ENCODE results near the gene GPR153.

GPR153 gene

DNA sequence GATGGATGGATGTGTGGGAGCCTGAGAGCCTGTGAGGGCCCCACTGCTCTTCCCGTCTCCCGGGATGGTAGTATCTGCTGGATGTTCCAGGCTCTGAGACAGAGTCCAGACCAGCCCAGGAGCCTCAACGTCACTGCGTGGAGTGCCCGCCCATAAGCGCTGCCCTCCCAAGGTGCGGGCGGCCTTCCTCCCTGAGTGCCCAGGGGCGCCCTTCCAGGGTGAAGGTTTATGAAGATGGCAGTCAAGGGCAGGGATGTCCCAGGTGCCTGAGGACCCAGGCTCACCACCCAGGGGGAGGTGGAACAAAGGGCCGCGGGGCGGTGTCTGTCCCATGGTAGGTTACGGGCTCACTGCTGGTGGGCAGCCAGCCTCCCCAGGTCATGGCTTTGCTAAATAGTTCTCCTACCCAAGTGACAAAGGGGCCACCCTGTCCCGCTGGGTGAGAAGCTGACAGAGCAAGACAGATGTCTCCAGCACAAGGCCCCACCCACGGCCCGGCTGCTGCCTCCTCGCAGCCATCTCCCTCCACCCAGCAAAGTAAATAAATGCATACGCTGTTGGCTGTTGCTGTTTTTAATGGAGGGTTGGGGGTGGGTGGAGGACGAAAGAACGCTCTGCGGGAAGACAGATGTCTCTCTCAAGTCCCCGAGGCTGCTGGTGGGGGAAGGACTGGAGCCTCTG is 9.0 kb upstream of the GPR153 start:
- no peak for DNase-seq (ENCODE audit: low spot score)

DNA sequence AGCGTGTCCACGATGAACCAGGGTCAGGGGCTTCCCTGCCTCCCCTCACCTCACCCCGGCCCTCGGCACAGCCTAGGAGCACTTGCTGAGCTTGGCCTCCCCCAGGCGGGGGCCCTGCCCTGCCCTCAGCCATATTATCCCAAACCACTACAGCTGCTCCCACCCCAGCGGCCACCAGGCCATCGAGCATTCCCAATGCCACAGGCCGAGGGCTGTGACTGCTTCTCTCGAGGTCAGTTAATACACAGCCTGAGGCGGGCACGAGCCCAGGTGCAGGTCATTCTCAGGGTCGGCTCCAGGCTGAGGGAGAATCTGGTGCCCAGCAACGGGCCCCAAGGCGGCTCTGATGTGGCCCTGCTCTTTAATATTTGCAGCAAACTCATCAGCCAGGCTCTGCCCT is 8.4 kb upstream of the GPR153 start:
- DNase-seq (ENCODE audit: low spot score): no peak

DNA sequence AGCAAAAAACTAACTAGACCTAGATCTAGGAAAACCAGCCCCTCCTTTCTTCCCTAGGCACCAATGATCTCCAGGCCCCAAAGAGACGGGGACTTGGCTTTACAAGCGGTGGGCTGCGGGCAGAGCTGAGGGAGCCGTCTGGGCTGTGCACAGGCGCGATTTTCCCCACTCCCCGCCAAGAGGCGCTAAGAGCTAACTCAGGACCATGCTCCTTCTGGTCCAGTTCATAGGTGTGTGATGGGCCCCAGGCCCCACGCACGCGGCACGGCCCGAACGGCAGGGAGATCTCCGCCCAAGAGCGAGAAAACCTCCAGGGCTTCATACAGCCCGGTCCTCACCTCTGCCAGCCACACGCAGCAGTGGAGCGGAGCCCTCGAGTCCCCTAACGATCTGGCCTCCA is 7.5 kb upstream of the GPR153 start:
- DNase-seq (ENCODE audit: low spot score): no peak

DNA sequence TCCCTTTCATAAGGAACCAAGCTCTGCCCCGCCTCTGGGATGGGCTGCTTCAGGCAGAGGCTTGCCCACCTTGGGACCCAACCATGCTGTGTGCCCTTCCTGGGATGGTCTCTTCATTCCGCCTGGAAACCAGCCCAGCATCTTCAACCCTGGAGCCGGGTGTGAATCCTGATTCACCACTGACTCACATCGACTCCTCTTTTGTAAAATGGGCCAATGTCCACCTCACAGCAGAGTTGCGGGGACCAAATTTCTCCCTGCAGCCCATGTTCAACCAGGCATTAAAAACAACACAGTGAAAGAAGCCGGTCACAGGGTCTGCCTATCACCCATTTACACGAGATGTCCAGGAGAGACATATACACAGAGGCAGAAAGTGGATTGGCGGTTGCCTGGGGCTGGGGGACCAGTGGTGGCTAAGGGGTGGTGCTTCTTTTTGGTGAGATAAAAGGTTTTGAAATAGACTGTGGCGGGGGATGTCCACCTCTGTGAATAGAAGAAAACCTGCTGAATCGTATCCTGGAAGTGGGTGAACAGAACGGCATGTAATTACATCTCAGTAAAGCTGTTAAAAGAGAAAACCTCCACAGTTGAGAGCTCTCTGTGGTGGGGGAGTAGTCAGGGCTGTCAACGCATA is 6.9 kb upstream of the GPR153 start:
- DNase-seq (ENCODE audit: low spot score): no peak

DNA sequence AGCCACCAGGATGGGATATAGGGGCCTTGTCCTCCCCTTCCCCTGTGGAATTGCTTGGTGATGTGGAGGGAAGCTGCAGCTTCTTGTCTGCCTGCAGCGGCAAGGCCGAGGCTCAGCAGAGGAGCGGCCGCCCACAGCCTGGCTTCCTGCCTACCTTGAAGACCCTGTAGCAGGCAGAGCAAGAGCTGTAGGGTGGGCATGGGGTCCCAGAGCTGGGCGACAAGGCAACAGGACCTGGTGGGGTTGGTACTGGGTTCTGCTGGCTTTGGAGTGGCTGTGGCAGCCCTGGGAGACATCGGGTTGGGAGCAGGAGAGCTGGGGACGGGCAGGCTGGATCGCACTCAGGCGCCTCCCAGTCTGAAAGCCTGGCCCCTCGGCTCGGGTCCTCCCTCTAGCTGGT is 5.7 kb upstream of the GPR153 start:
- DNase-seq (ENCODE audit: low spot score): no peak

DNA sequence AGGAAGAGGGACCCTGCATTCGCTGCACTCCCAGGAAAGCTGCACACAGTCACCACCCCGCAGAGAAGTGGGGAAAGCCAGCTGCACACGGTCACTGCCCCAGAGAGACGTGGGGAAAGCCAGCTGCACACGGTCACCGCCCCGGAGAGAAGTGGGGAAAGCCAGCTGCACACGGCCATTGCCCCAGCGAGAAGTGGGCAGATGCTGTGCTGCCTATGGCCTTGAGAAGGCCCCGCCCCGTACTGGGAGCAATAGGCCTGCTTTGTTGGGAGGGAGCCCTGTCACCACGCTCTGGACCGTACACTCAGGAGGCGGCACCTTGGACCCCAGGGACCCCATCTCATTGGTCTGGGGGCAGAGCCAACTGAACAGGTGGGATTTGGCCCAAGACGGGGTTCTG is 4.3 kb upstream of the GPR153 start:
- no peak for DNase-seq (ENCODE audit: low spot score)

DNA sequence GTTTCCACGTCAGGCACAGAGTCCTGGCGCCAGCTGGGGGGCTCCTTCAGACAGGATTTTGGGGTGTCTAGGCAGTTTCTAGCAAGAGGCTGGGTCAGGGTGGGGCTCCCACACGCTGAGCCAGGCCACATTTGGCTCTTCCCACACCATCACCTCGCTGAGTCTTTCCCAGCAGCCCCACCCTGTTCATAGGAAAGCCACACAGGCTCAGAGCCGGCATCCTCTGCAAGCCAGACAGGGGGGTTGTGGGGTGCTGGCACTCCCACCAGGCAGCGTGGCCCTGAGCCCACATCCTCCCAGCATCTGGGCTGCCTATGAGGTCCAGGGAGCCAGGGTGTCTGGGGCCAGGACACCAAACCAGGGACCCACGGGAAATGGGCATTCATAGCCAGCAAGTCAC is 2.8 kb upstream of the GPR153 start:
- DNase-seq (ENCODE audit: low spot score): no peak

DNA sequence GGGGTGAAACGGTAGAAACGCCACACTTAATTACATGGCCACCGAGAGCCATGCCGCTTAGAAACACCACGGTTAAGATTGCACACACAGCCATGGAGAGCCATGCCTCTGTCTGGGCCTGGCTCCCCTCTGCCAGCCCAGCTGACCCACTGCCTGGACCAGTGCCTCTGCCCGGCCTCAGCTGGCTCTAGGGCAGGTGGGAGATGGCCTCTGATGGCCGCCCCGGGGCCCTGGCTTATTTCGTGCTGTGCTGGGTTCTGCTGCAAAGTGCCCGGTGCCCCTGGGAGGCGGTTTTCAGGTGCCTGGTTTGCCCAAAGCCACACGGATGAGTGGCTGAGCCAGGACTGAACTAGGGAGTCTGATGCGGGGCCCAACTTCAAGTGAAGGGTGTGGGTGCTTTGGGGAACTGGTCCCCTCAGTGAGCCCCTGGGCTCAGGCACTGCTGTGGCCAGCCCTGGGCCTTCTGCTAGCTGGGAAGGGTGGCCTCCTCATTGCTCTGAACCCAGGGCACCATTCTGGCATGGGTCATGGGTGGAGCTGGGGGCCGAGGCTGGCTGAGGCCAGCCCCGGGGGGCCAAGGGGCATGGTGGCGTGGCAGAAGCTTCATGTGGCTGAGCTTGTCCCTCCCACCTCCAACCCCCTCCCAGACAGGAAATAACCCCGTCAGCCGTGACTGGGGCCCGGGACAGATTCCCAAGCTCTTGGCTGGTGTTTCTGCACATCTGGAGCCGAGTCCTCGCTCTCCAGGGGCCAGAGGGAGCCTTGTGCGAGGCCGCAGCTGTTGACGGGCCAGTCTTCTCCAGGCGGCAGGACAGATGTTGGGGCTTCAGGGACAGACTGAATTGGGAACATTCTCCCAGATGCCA is 1.9 kb upstream of the GPR153 start:
- DNase-seq (ENCODE audit: low spot score): no peak

DNA sequence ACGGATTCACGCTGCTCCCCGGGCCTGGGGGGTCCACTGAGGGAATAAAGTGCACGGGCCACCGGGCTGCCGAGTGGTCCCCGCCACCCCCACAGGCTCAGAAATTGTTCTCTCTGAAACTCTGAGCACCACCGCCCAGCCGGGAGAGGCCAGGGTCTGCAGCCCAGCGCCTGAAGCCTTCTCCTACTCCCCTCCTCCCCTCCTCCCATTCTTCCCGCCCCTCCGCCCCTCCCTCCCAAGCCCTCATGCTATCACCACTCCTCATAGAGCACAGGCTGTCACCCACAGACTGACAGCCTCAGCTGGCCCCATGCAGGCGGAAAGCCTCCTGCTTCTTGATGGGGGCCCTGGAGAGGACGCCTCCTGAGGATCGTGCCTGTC is 707 bp upstream of the GPR153 start:
- DNase-seq (ENCODE audit: low spot score): no peak

DNA sequence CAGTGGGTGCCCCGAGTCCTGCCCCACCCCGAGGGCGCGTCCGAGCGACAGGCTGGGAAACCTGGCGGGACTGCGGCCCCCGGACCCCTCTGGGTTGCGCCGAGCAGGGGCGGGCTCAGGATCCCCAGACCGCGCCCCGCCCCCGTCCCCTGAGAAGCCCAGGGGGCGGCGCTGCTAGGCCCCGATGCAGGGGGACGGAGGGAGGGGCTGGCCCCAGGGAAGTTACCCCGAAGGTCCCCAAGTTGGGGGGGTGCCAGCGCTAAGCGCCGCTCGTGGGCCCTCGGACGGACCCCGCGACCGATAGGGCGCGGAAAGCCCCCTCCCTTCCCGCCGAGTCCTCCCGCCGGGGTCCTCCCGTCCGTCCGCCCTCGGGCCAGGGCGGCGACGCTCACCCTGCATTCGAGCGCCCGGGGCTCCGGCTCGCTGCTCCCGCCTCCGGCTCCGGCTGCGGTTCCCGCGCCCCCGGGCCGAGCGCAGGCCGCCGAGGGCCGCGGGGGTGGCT is 414 bp downstream of the GPR153 start:
- no peak for DNase-seq (ENCODE audit: low spot score)

DNA sequence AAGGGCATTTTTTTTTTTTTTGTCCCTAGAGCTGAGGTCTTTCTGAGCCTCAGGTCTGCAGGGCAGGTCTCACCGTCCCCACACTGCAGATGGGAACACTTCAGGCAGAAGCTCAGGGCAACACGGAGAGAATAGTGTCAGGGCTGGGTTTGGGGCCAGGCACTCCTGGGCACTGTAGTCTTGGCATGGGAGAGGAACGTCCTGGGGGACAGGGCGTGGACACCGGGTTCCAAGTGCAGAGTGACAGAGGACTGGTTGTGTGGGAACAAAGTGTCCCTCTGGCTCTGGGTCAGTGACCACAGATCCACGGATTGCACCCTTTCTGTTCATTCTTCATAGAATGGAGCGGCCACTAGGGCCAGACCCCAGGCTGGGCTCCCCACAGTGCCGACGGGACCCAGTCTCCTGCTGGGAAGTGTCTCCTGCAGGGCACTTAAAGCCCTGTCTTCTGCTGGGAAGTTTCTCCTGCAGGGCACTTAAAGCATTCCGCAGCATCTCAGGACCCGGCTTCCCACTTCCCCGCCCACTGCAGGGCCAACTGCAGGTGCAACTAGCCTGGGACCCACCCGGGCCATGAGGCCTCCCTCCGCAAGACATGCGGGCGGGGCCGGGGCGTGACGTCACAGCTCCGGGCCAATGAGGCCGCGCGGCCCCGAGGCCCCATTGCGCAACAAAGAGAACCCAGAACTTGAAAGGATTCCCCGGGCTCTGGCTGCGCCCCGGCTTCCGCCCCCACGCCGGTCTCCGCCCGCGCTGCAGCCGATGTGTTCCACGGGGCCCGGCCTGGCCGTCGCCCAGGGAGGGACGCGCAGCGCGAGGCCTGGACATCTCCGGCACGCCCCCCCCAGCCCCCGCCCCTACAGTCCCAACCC is 1.2 kb downstream of the GPR153 start:
- peak; percentile 92 for DNase-seq (ENCODE audit: low spot score)

DNA sequence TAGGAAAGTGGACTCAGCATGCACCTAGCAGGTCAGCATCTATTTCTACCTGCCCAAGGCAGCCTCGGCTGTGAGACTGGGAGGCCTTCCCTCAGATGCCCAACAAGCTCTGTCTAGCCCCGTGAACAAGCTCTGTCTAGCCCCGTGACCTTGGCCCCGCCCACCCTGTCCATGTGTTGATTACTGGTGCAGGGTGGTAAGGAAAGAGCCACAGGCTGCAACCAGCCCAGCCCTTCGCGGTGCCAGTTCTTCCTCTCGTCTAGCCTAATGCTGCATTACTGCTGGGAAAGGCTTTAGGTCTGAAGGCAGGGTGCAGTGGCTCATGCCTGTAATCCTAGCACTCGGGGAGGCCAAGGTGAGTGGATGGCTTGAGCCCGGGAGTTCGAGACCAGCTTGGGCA is 2.2 kb downstream of the GPR153 start:
- no peak for DNase-seq (ENCODE audit: low spot score)

DNA sequence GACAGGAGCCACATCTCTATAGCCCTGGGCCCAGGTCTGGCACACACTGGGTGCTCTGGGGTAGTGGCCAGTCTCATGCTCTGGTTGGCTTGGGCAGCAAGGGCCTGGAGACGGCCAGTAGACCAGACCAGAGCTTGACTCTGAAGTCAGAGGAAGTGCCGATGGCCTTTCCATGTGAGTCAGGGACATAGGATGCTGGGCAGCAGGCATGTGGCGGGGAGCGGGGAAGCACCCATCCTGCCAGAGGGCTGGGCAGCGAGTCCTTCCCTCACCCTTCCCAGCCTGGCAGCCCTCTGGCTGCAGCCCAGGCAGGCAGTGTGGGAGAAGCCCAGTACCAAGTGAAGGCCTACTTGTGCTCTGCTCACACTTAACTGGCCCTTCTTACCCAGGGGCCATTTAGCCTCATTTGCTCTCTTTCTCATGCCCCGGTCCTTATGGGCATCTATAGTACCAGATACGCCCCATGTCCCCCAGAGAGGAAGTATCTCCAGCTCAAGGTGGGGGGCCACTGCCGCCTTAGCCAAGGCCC is 3.3 kb downstream of the GPR153 start:
- DNase-seq (ENCODE audit: low spot score): no peak

DNA sequence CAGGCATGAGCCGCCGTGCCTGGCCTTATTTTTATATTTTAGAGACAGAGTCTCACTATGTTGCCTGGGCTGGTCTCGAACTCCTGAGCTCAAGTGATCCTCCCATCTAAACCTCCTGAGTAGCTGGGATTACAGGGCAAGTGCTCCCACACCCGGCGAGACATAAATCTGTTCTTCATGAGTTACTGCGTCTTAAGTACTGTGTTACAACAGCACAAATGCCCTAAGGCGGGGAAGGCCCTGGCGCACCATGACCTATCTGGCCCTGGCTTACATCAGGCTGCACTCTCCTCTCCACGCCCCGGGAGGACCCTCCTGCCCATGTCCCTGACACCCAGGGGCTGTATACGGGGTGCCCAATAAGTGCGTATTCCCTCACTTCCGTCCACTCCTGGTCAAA is 4.3 kb downstream of the GPR153 start:
- DNase-seq (ENCODE audit: low spot score): no peak

DNA sequence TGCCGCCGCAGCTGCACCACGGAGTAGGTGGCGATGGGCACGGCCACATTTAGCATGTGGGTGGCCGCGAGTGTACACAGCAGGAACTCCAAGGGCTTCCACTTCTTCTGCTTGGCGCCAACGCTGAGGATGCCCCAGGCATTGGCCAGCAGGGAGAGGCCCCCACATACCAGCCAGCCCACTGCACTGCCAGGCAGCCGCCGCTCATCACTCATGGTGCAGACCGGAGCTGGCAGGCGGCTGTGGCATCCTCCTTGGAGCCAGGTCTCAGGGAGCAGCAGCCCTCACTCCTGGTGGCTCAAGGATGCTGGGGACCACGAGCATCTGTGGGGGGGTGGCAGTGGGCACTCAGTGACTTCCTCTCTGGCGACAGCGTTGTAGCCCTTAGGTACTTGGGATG is 6.2 kb downstream of the GPR153 start:
- DNase-seq (ENCODE audit: low spot score): no peak

DNA sequence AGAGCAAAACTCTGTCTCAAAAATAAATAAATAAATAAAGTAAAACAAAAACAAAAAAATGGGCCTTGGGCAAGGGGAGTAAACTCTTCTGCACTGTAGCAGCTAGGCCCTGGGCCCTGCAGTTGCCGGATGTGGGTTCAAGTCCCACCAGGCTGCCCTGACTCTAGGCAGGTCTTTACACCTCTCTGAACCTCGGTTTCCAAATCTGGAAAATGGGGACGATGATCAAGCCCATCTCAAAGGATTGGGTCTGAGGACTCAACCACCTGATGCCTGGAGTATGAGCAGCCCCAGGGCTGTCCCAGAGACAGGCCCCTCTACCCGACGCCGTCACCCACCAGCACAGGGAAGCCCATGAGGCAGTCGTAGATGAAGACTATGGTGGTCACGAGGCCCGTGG is 7.5 kb downstream of the GPR153 start:
- no peak for DNase-seq (ENCODE audit: low spot score)

DNA sequence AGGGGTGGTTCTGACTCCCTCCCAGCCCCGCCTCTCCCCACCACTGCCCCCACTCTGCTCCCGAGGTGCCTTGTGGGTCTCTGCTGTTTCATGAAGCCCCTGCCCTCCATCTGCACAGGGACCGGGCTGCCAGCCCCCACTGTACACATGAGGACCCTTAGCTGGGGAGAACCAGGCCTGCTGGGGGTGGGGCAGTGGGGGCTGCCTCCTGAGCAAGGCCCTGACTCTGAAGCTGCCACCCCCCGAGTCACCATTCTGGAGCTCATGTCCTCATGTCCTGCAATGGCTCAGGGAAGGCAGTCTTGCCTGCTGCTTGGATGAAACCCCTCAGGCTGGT is 8.6 kb downstream of the GPR153 start:
- no peak for DNase-seq (ENCODE audit: low spot score)

DNA sequence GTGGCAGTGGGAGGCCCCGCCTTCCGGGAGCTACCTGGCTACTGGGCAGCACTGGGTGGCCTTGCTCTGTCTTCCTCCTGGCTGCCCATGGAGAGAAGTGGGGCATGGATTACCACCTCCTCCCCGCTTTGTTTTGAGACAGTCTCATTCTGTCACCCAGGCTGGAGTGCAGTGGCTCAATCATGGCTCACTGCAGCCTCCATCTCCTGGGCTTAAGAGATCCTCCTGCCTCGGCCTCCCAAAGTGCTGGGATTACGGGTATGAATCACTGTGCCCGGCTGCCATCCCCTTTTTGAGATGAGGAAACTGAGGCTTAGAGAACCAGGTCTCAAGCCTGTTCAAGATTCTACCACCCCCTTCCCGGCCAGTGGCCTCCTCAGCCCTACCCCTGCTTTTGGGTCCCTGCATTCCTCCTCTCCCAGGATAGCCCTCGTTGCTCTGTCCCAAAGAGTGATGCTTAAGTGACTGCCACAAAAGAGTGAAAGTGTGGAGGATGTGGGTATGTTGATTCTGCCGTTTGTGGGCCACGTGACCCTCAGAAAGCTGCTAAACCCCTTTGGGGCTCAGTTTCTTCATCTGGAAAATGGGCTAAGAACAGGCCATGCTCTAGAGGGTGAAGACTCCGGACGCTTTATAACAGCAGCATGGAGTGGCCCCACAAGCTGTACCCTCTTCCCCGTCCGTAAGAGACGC is 9.1 kb downstream of the GPR153 start:
- DNase-seq (ENCODE audit: low spot score): no peak

DNA sequence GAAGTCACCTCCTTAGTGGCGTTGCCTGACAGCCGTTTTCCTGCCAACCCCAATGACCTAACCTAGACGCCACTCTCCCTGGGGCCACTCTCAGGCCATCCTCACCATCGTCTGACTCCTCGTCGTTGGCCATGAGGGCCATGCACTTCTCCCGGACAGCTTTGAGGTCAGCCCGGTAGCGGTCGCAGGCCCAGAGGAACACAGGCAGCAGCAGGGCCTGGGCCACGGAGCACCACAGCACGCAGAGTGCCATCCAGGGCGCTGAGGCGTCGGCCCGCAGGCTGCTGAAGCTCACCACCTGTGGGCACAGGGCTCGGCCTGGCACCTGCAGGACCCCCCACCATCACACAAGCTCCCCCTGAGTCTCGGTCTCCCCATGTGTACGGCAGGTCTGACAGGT is 9.7 kb downstream of the GPR153 start:
- DNase-seq (ENCODE audit: low spot score): no peak

DNA sequence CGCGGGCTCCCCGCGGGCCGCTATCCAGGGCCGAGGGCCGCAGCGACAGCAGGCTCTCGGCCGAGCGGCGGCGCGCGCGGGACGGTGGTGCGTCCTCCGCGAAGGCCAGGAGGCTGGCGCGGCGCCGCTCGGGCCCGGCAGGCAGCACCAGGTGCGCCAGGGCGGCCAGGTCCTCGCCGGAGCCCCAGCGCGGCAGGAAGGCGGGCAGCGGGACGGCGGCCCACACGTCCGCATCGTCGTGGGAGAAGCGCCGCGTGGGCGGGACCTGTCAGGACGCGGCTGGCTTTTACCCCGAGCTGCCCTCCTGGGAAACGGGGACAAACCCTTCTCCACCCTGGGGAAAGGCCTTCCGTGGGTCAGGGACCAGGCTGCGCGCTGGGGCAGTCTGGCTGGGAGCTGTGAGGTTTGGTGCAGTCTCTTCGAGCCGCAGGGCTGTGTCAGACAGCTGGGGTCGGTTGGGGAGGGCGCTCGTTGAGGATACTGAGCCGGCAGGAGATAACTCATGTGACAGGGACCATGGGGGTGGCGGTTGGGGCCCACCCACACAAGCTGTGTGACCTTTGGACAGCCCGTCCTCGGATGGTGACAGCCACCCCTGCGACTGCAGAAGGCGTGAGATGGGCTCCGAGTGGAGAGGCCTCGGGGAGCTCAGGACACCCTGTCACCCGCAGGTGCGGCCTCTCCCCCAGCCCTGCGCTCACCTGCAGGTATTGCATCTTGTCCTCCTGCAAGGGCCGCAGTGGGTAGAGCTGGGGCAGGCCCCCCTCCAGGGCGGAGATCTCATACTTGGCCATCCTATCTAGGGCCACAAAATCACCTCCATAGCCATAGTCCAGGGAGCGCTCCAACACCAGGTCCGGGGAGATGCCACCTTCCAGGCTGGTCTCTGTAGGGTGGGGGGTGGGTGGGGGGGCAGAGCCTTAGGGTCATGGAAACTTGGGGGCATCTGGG is 10.9 kb downstream of the GPR153 start:
- DNase-seq (ENCODE audit: low spot score): no peak
